Measurements from ENCODE around the gene LRMDA.

- TF ChIP-seq POLR2A (IDR thresholded peaks at IDR 0.05) (no peak), CTCF (IDR thresholded peaks at IDR 0.05) (no peak)
Observed at GRCh38 chr10:76456197-76456596, 1024.8 kb downstream of the LRMDA start.

Measured in sigmoid colon (tissue), 3 donors.